Astrocyte (in vitro differentiated cells and primary cell): ENCODE measurements around the gene OR2AE1. TPM values are rescaled to one million over a fixed set of nuclear protein-coding genes. Genes with fewer than 3 reads are reported as not detected.

Source experiments
- DNase-seq: peaks from one replicate; pipeline ENCODE4 v3.0.0-alpha.2; 2010; ENCODE audit warnings: low read depth
- FAIRE-seq: peaks from 2 replicates; lab custom pipeline; 2011; peaks lifted over from hg19 to GRCh38; lab: Jason Lieb, UNC
- H2AFZ ChIP-seq: 2 replicates; pipeline ENCODE4 v1.6.0; 2012; ENCODE audit warnings: low read depth, low read length, inconsistent platforms
- H3K27ac ChIP-seq: 2 replicates; pipeline ENCODE4 v1.5.1; 2011; ENCODE audit warnings: low read depth, low read length, inconsistent platforms
- H3K27me3 ChIP-seq: 2 replicates; pipeline ENCODE4 v1.6.0; 2011; ENCODE audit warnings: low read length, inconsistent platforms; ENCODE audit not compliant: insufficient read depth
- H3K36me3 ChIP-seq: 2 replicates; pipeline ENCODE4 v1.5.1; 2011; ENCODE audit warnings: low read length, inconsistent platforms; ENCODE audit not compliant: insufficient read depth
- H3K4me1 ChIP-seq: 2 replicates; pipeline ENCODE4 v1.5.1; 2011; ENCODE audit warnings: low read length, inconsistent platforms; ENCODE audit not compliant: insufficient read depth
- H3K4me2 ChIP-seq: 2 replicates; pipeline ENCODE4 v1.6.0; 2012; ENCODE audit warnings: low read length, inconsistent platforms
- H3K4me3 ChIP-seq: 2 replicates; pipeline ENCODE4 v1.5.1; 2011; ENCODE audit warnings: low read depth, mild to moderate bottlenecking, low read length, inconsistent platforms; ENCODE audit not compliant: insufficient read depth
- H3K79me2 ChIP-seq: 2 replicates; pipeline ENCODE4 v1.6.0; 2012; ENCODE audit warnings: mild to moderate bottlenecking, low read length, inconsistent platforms; ENCODE audit not compliant: insufficient read depth
- H3K9ac ChIP-seq: 2 replicates; pipeline ENCODE4 v1.6.0; 2012; ENCODE audit warnings: mild to moderate bottlenecking, low read length, inconsistent platforms
- H3K9me3 ChIP-seq: 2 replicates; pipeline ENCODE4 v1.5.1; 2012; ENCODE audit warnings: low read depth, mild to moderate bottlenecking, low read length, inconsistent platforms; ENCODE audit not compliant: insufficient read depth
- H4K20me1 ChIP-seq: 2 replicates; pipeline ENCODE4 v1.6.0; 2012; ENCODE audit warnings: low read length, inconsistent platforms; ENCODE audit not compliant: insufficient read depth
- H3K27ac Mint-ChIP-seq: one replicate; pipeline ENCODE4 v1.8.0; 2021; ENCODE audit warnings: mild to moderate bottlenecking, mixed read lengths; ENCODE audit not compliant: unreplicated experiment
- H3K27me3 Mint-ChIP-seq: one replicate; pipeline ENCODE4 v1.8.0; 2021; ENCODE audit warnings: low read depth, mixed read lengths; ENCODE audit not compliant: unreplicated experiment
- H3K36me3 Mint-ChIP-seq: one replicate; pipeline ENCODE4 v1.8.0; 2021; ENCODE audit warnings: low read depth, mixed read lengths; ENCODE audit not compliant: unreplicated experiment
- H3K4me1 Mint-ChIP-seq: one replicate; pipeline ENCODE4 v1.8.0; 2021; ENCODE audit warnings: low read depth, mixed read lengths; ENCODE audit not compliant: unreplicated experiment
- H3K4me3 Mint-ChIP-seq: one replicate; pipeline ENCODE4 v1.8.0; 2021; ENCODE audit warnings: mild to moderate bottlenecking, moderate library complexity, mixed read lengths; ENCODE audit not compliant: unreplicated experiment
- H3K9me3 Mint-ChIP-seq: one replicate; pipeline ENCODE4 v1.8.0; 2021; ENCODE audit warnings: mild to moderate bottlenecking, mixed read lengths; ENCODE audit not compliant: unreplicated experiment
- CTCF ChIP-seq: IDR thresholded peaks from 2 replicates; pipeline ENCODE4 v1.5.1; 2011; ENCODE audit warnings: low read depth, mild to moderate bottlenecking, inconsistent platforms, low read length, moderate library complexity; ENCODE audit not compliant: insufficient read depth
- EZH2 ChIP-seq: IDR thresholded peaks from 2 replicates; pipeline ENCODE4 v1.6.1; 2012; ENCODE audit warnings: mild to moderate bottlenecking, low read length, inconsistent platforms; ENCODE audit not compliant: insufficient read depth
- total RNA-seq: library from RNA; stranded (reverse); gene quantifications from 2 replicates; pipeline ENCODE4 v1.2.1, GENCODE V29; 2021

OR2AE1 gene
- total RNA-seq, 1 donor from 2014 or later = not detected

GRCh38 chr7:99898836-99899235, 22.0 kb upstream of the OR2AE1 start:
- Mint-ChIP-seq H3K27ac (no peak overlapping the region), H3K27me3 (peaks cover 6% of the 10 kb centered on the region), H3K4me3 (no peak overlapping the region), H3K4me1 (no peaks in the 10 kb centered on the region), H3K9me3 (peaks cover 3% of the 10 kb centered on the region), H3K36me3 (no peaks in the 10 kb centered on the region)
- FAIRE-seq = no peak
- no peak for DNase-seq
- H3K4me1 ChIP-seq = no peaks in the 10 kb centered on the region
- H3K27me3 ChIP-seq = no peaks in the 10 kb centered on the region
- no peak overlapping the region for H3K4me2 ChIP-seq
- TF ChIP-seq CTCF = no peak
- TF ChIP-seq EZH2 = no peak
- H2AFZ ChIP-seq = no peak overlapping the region
- H3K36me3 ChIP-seq = peaks cover 30% of the 10 kb centered on the region
- H3K79me2 ChIP-seq = no peaks in the 10 kb centered on the region
- no peaks in the 10 kb centered on the region for H3K9me3 ChIP-seq
- no peak overlapping the region for H3K27ac ChIP-seq
- peaks cover 5% of the 10 kb centered on the region for H4K20me1 ChIP-seq
- no peak overlapping the region for H3K4me3 ChIP-seq
- no peak overlapping the region for H3K9ac ChIP-seq

GRCh38 chr7:99898023-99898357, 21.2 kb upstream of the OR2AE1 start:
- FAIRE-seq (no peak), DNase-seq (no peak)
- no peaks in the 10 kb centered on the region for H3K27me3 ChIP-seq

More at GRCh38 chr7:99898023-99898357, 21.2 kb upstream of the OR2AE1 start:
- Histone ChIP-seq H3K9ac (no peak overlapping the region), H3K36me3 (peaks cover 23% of the 10 kb centered on the region), H3K4me3 (no peak overlapping the region), H2AFZ (no peak overlapping the region), H3K4me1 (no peaks in the 10 kb centered on the region), H4K20me1 (peaks cover 5% of the 10 kb centered on the region), H3K9me3 (no peaks in the 10 kb centered on the region), H3K79me2 (no peaks in the 10 kb centered on the region), H3K4me2 (no peak overlapping the region), H3K27ac (no peak overlapping the region)
- Mint-ChIP-seq H3K27me3 (peaks cover 3% of the 10 kb centered on the region), H3K4me3 (no peak overlapping the region), H3K27ac (no peak overlapping the region), H3K9me3 (peaks cover 3% of the 10 kb centered on the region), H3K36me3 (no peaks in the 10 kb centered on the region), H3K4me1 (no peaks in the 10 kb centered on the region)
- TF ChIP-seq CTCF (no peak), EZH2 (no peak)
